ENCODE results near the gene SERTAD3. TPM values are rescaled to one million over a fixed set of nuclear protein-coding genes. Genes with fewer than 3 reads are reported as not detected.

SERTAD3 gene
- total RNA-seq, 4 donors from 2014 or later: 20.5 to 26.5 (median 25.0) TPM

DNA sequence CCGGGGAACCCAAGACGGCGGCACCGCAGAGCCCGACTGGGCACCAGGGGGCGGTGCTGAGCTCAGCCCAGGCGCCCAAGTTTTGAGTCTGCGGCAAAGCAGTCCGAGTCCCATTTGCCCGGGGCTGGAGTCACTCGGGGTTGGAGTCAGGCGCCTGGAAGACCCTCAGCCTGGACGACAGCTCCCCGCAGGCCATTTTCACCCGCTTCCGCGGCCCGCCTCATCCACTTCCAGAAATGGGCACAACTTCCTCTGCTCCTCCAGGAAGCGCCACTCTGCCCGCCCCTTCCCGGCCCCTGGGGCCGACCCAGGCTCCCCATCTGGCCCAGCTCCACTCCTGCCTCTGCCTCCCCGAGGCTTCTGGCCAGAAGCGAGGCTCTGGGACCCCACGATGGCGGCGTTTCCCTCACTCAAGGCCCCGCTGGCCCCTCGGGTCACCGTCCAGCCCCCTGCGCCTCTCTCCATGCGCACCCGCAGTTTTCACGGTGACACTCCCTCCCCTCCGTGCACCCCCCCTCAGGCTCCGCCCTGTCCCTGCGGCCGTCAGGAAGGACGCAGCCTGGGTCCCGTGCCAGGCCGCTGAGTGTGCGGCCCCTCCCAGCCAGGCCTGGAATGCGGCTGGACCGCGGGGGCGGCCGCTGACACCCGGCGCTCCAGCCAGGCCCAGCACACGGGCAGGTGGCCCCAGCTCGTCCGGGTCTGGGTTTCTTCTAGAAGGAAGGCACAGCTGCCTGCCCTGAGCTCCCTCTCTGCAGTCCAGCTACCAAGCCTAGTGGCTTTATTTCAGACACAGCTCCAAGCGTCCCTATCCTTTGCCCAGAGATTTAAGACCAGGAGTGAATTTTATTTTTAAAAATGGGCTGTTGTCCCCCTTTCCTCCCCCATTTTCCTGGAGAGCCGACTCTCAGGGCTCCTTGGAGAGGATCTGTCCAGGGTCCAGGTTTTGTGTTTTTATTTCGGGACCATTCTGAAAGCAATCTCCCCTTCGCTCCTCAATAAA, 23.1 kb downstream of the SERTAD3 start:
- TF ChIP-seq, protein P1, sequence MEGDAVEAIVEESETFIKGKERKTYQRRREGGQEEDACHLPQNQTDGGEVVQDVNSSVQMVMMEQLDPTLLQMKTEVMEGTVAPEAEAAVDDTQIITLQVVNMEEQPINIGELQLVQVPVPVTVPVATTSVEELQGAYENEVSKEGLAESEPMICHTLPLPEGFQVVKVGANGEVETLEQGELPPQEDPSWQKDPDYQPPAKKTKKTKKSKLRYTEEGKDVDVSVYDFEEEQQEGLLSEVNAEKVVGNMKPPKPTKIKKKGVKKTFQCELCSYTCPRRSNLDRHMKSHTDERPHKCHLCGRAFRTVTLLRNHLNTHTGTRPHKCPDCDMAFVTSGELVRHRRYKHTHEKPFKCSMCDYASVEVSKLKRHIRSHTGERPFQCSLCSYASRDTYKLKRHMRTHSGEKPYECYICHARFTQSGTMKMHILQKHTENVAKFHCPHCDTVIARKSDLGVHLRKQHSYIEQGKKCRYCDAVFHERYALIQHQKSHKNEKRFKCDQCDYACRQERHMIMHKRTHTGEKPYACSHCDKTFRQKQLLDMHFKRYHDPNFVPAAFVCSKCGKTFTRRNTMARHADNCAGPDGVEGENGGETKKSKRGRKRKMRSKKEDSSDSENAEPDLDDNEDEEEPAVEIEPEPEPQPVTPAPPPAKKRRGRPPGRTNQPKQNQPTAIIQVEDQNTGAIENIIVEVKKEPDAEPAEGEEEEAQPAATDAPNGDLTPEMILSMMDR (IDR thresholded peaks at IDR 0.05): peak in 1 of 3 donors; percentile 55
- TF ChIP-seq POLR2A (IDR thresholded peaks at IDR 0.05): no peak
- H3K4me3 ChIP-seq (ENCODE audit: low read depth, poor library complexity, severe bottlenecking): peak overlapping the region; percentile 42
- WGBS, 2 donors: 2% methylated on average over 53 to 56 of the region's 56 CpGs
- intact Hi-C loops (cut with DNase I; ENCODE audit: low total_unique reads): no loop called here
- peak; percentile 92 to 98 for DNase-seq (ENCODE audit: low spot score in 2 of 2)

DNA sequence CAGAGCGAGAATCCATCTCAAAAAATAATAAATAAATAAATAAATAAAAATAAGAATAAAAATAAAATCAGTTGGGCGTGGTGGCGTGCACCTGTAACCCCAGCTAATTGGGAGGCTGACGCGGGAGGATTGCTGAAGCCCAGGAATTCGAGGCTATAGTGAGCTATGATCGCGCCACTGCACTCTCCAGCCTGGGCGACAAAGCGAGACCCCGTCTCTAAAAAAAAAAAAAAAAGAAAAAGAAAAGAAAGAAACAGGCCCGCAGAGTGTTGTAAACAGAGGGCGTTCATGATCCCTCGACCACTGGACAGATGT, 23.7 kb downstream of the SERTAD3 start:
- H3K4me3 ChIP-seq (ENCODE audit: low read depth, poor library complexity, severe bottlenecking): no peak overlapping the region
- no peak for DNase-seq (ENCODE audit: low spot score in 2 of 2)
- TF ChIP-seq, protein P1 (IDR thresholded peaks at IDR 0.05): no peak
- TF ChIP-seq POLR2A (IDR thresholded peaks at IDR 0.05): no peak
- 46 to 48% methylated on average over 14 of the region's 14 CpGs for WGBS, 2 donors
- intact Hi-C loops (cut with DNase I; ENCODE audit: low total_unique reads): no loop called here

DNA sequence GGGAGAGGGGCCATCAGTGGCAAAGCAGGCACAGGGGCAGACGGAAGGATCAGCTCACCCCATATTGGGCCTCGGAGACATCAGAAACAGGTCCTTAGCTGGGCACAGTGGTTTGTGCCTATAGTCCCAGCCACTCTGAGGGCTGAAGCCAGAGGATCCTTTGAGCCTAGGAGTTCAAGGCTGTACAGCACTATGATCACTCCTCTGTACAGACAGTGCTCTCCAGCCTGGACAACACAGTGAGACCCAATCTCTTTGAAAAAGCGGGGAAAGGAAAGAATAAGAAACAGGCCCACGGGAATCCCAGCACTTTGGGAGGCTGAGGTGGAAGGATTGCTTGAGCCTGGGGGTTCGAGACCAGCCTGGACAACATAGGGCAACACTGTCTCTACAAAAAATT, 24.4 kb downstream of the SERTAD3 start:
- DNase-seq (ENCODE audit: low spot score in 2 of 2): no peak
- TF ChIP-seq, protein P1 (IDR thresholded peaks at IDR 0.05): no peak
- no peak for TF ChIP-seq POLR2A (IDR thresholded peaks at IDR 0.05)
- intact Hi-C loops (cut with DNase I; ENCODE audit: low total_unique reads): no loop called here
- WGBS, 2 donors: 90 to 95% methylated on average over 5 of the region's 5 CpGs
- no peak overlapping the region for H3K4me3 ChIP-seq (ENCODE audit: low read depth, poor library complexity, severe bottlenecking)

DNA sequence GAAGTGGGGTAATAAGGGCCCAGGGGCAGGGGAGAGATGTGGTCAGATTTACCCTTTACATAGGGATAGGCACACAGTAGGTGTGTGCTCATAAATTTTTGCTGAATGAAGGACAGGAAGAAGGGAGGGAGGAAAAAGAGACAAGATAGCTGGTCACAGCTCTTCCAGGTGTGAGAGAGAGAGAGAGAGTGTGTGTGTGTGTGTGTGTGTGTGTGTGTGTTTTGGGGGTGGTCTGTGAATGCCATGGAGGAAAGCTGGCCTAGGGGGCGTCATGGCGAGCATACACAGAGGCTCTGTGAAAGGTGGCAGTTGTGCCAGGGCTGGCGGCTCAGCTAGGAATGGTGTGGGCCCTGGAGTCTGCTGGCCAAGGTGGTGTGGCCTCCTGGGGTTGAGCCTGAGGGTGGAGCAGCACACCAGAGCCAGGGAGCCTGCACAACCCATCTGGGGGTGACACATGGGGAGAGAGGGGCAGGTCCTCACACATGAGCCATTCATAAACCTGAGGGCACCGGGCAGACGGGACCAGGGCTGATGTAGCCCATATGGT, 25.0 kb downstream of the SERTAD3 start:
- intact Hi-C loops (cut with DNase I; ENCODE audit: low total_unique reads): no loop called here
- no peak for DNase-seq (ENCODE audit: low spot score in 2 of 2)
- H3K4me3 ChIP-seq (ENCODE audit: low read depth, poor library complexity, severe bottlenecking): no peak overlapping the region
- no peak for TF ChIP-seq POLR2A (IDR thresholded peaks at IDR 0.05)
- TF ChIP-seq, protein P1 (IDR thresholded peaks at IDR 0.05): no peak
- 73 to 86% methylated on average over 5 of the region's 5 CpGs for WGBS, 2 donors

DNA sequence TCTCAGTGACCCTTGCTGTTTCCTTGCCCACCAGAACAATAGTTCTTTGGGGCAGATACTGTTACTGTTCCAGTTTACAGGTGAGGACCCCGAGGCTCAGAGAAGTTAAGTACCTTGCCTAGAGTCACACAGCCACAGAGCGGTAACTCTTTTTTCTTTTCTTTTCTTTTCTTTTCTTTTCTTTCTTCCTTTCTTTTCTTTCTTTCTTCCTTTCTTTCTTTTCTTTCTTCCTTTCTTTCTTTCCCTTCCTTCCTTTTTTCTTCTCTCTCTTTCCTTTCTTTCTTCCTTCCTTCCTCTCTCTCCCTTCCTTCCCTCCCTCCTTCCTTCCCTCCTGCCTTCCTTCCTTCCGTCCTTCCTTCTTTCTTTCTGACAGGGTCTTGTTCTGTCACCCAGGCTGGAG, 26.1 kb downstream of the SERTAD3 start:
- no peak overlapping the region for H3K4me3 ChIP-seq (ENCODE audit: low read depth, poor library complexity, severe bottlenecking)
- TF ChIP-seq, protein P1 (IDR thresholded peaks at IDR 0.05): no peak
- no peak for TF ChIP-seq POLR2A (IDR thresholded peaks at IDR 0.05)
- WGBS, 2 donors: 87 to 88% methylated on average over 3 of the region's 3 CpGs
- intact Hi-C loops (cut with DNase I; ENCODE audit: low total_unique reads): no loop called here
- no peak for DNase-seq (ENCODE audit: low spot score in 2 of 2)

Data from lower leg skin (tissue), 4 donors.